Erythroblast (primary cell): Measurements from ENCODE around the gene ACTA2.

ENCODE experiments used
- GATA1 ChIP-seq: IDR thresholded peaks from 2 replicates; pipeline ENCODE4 v1.6.1; 2011; ENCODE audit warnings: low read depth, mild to moderate bottlenecking, control low read depth, low read length, moderate library complexity
- POLR2A ChIP-seq: IDR thresholded peaks from 2 replicates; pipeline ENCODE4 v1.6.1; 2011; ENCODE audit warnings: mild to moderate bottlenecking, low read length

- no peak for TF ChIP-seq POLR2A
- no peak for TF ChIP-seq GATA1
These were observed 10.7 kb upstream of the ACTA2 start for GRCh38 chr10:88963318-88963717.
